Skeletal muscle cell (primary cell): Measurements from ENCODE around the gene ATP5F1E.

ENCODE experiments used
- DNase-seq: peaks from one replicate; pipeline ENCODE4 v3.0.0-alpha.2; 2010; ENCODE audit warnings: low read depth
- H3K4me3 ChIP-seq: 2 replicates; pipeline ENCODE4 v1.5.1; 2011; ENCODE audit warnings: low read depth, mild to moderate bottlenecking, control low read depth, low read length, moderate library complexity

Gene ATP5F1E

GRCh38 chr20:59032023-59032712 is at the start of gene ATP5F1E:
TSS of gene ATP5F1E (minus strand) at chr20:59032335. CDS start at chr20:59032251, 84 bp downstream.
- DNase-seq = peak; percentile 77
- H3K4me3 ChIP-seq = peak within 1 kb of the TSS; percentile 89

DNA sequence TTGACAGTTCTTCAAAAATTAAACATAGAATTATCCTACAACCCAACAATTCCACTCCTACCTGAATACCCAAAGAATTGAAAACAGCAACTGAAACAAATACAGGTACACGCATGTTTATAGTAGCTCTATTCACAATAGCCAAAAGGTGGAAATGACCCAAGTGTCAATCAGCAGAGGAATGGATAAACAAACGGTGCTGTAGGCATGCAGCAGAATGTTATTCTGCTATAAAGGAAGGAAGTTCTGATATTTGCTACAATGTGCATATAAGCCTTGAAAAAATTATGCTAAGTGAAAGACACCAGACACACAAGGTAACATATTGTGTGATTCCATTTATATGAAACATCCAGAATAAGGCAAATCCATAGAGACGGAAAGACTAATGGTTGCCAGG is 48.9 kb upstream of the ATP5F1E start:
- no peak overlapping the region for H3K4me3 ChIP-seq
- DNase-seq = no peak

DNA sequence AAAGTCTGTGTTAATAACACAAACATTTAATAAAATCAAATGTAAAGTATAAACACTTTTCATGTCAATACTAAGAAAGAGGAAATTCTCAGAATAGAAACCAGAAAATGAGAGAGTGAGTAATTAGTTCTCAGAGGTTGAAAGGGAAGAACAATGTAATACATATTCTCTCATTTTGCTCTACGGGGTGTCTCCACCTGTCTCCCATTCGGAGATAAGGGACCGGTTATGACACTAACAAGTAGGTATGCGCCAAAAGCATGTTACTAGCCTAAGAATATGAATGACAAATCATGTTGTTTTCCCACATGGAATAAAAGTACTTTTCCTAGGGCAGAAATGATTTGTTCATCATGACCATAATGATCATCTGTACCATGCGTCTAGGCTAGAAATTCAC is 46.1 kb upstream of the ATP5F1E start:
- no peak overlapping the region for H3K4me3 ChIP-seq
- no peak for DNase-seq

DNA sequence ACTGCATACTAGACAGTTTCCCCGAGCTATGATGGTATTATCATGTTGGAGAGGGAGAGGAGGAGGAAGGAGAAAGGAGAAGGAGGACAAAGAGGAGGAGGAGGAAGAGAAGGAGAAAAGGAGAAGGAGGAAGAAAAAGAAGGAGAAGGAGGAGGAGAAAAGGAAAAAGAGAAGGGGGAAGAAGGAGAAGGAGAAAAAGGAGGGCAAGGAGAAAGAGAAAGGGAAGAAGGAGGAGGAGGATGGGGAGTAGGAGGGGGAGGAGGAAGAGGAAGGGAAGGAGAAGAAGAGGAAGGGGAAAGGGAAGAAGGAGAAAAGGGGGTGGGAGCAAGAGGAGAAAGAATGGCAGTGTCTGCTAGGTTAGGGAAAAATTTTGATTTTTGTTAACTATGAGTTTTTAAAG is 45.6 kb upstream of the ATP5F1E start:
- DNase-seq = no peak
- no peak overlapping the region for H3K4me3 ChIP-seq

- no peak for DNase-seq
Observed at GRCh38 chr20:59075934-59076508, 43.9 kb upstream of the ATP5F1E start.

GRCh38 chr20:59074456-59074855 is 42.3 kb upstream of the ATP5F1E start:
- no peak for DNase-seq
- no peak overlapping the region for H3K4me3 ChIP-seq

More at GRCh38 chr20:59075934-59076508, 43.9 kb upstream of the ATP5F1E start:
- no peak overlapping the region for H3K4me3 ChIP-seq

GRCh38 chr20:59073582-59073981 is 41.4 kb upstream of the ATP5F1E start:
- no peak overlapping the region for H3K4me3 ChIP-seq
- DNase-seq = no peak

DNA sequence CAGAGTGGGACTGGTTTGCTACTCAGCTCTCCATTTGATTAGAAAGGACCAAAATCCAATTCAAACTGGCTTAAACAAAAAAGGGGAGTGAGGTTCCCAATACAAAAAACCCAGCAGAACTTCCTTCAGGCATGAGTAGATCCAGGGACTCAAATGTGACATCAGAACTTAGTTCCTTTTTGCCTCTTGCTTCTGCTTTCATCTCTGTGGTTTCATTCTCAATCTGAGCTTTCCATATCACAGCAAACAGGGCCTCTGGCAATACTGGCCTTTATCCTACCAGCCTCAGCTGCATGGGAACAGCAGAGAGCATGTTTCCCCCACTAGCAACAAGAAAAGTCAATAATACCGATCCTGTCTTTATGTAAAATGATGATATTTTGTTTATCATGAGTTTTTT is 39.1 kb upstream of the ATP5F1E start:
- no peak overlapping the region for H3K4me3 ChIP-seq
- no peak for DNase-seq

DNA sequence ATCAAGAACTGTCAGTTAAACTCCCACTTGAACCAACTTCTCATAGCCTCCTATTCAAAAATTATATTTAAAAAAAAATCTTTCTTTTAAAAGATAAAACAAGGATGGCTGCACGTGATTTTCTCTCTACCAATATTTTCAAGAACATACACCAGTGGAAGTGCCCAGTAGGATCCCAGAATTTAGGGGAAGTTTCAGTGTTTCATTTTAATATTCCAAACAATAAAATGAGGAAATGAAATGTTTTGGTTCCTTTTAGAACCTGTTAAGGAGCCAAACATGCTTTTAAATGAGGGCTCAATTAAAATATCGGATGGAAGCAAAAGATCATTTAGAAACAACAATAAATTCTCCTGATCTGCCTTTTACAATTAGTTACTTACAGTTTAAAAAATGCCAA is 36.9 kb upstream of the ATP5F1E start:
- H3K4me3 ChIP-seq = no peak overlapping the region
- DNase-seq = no peak

GRCh38 chr20:59068534-59068933 is 36.4 kb upstream of the ATP5F1E start:
- DNase-seq = no peak
- H3K4me3 ChIP-seq = no peak overlapping the region

DNA sequence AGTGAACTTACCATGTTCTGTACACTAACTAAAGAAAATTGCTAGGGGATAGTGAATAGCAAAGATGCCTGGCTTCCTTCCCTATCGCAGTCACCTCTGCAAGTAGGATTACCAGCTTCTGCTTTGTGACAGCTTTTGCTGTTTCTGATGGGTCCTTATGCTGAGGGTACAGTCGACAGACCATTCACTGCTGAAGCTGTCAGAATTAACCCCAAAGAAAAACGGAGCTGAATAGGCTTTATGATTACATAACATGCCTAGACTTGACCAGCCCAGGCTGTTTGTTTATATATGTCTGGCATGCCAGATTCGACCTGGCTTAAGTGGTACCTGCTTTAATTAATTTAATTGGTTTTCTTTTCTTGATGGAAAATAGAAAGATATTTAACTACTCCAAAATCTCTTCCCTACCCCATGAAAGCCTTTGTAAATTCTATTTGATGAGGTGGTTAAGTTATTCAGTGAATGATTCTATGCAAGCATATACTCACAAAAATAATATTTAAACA is 32.1 kb upstream of the ATP5F1E start:
- no peak overlapping the region for H3K4me3 ChIP-seq
- DNase-seq = no peak

GRCh38 chr20:59063358-59064213 is 31.5 kb upstream of the ATP5F1E start:
- DNase-seq = peak; percentile 76
- H3K4me3 ChIP-seq = no peak overlapping the region

DNA sequence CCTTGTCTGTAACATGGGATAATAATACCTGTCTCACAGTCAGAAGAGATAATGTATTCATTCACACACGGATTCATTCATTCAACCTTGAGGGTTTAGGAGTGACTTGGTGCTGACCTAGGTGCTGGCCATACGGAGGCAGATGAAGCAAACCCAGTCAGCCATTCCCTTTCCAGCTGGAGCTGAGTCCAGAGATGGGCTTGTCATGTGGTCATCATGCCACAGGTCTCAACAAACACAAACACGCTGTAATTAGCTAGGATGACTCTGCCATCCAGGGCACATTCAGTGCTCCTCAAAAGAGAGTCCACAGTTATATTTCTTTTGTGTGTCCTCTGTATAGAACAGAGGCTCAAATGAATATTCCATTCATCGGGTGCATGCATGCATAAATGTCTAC is 29.9 kb upstream of the ATP5F1E start:
- no peak overlapping the region for H3K4me3 ChIP-seq
- no peak for DNase-seq

DNA sequence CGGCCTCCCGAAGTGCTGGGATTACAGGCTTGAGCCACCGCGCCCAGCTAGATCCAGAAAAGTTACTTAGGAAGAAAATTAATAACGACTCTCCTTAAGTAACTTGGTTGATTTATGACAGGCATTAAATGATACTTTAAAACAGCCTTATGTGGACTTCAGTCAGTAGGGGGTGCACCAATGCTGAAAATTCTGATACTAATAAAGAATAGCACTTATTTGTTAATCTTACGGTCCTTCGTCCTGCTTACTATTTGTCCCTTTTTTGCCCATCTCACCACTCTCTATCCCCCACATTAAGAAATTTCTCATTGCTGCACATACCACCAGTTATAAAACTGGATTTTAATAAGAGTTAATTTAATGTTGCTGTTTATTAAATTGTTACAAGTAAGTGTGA is 23.2 kb upstream of the ATP5F1E start:
- DNase-seq = no peak

GRCh38 chr20:59051666-59052185 is 19.6 kb upstream of the ATP5F1E start:
- no peak overlapping the region for H3K4me3 ChIP-seq
- no peak for DNase-seq

More for the DNA sequence above, 23.2 kb upstream of the ATP5F1E start:
- H3K4me3 ChIP-seq = no peak overlapping the region

GRCh38 chr20:59050437-59050836 is 18.3 kb upstream of the ATP5F1E start:
- no peak overlapping the region for H3K4me3 ChIP-seq
- no peak for DNase-seq

DNA sequence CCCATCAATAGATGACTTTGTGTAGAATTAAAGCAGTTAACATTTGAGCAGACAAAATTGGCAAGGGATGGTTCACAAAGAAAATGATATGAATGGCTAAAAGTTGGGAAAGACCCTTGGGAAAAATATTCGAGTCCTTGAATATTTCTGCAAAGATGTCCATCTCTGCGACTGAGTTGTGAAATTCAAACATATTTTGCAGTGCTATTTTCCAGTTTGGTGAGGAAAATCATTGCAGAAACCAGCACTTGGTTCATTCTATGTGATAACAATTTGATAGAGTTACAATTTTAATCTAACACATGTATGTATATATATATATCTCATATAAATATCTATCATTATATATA is 16.5 kb upstream of the ATP5F1E start:
- no peak for DNase-seq
- no peak overlapping the region for H3K4me3 ChIP-seq

- no peak for DNase-seq
- H3K4me3 ChIP-seq = no peak overlapping the region
Observed at GRCh38 chr20:59047938-59048680, 16.0 kb upstream of the ATP5F1E start.

DNA sequence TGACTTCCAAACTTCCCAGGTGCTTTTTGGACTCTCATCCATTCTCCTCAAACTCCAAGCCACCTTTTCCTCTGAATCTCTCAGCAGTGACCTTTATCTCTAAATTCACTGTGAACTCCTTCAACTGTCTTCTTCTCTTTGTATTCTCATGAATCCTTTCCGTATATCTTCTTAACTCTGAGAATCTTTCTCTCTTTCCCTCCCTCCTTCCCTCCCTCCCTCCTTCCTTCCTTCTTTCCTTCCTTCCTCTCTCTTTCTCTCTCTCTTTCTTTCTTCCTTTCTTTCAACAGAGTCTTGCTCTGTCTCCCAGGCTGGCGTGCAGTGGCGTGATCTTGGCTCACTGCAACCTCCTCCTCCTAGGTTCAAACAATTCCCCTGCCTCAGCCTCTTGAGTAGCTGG is 14.7 kb upstream of the ATP5F1E start:
- no peak overlapping the region for H3K4me3 ChIP-seq
- DNase-seq = no peak
